Ishikawa (cell line): ENCODE data around the gene MAFF.

ENCODE experiments used
- CEBPB ChIP-seq: IDR thresholded peaks from 2 replicates; pipeline ENCODE4 v1.6.1; 2012
- CREB1 ChIP-seq: IDR thresholded peaks from 2 replicates; pipeline ENCODE4 v1.6.1; 2012; ENCODE audit warnings: low read depth
- EGR1 ChIP-seq: IDR thresholded peaks from 2 replicates; pipeline ENCODE4 v1.6.1; 2012
- EP300 ChIP-seq: IDR thresholded peaks from 2 replicates; pipeline ENCODE4 v1.6.1; 2012; ENCODE audit warnings: borderline replicate concordance
- FOXM1 ChIP-seq: IDR thresholded peaks from 2 replicates; pipeline ENCODE4 v1.6.1; 2012; ENCODE audit warnings: low read depth, borderline replicate concordance
- NFIC ChIP-seq: IDR thresholded peaks from 2 replicates; pipeline ENCODE4 v1.6.1; 2012
- RAD21 ChIP-seq: IDR thresholded peaks from 2 replicates; pipeline ENCODE4 v1.6.1; 2012; ENCODE audit warnings: low read depth
- TAF1 ChIP-seq: IDR thresholded peaks from 2 replicates; pipeline ENCODE4 v1.6.1; 2012; ENCODE audit warnings: low read depth, mild to moderate bottlenecking
- TCF12 ChIP-seq: IDR thresholded peaks from 2 replicates; pipeline ENCODE4 v1.6.1; 2012; ENCODE audit warnings: low read depth
- TEAD4 ChIP-seq: IDR thresholded peaks from 2 replicates; pipeline ENCODE4 v1.6.1; 2012
- YY1 ChIP-seq: IDR thresholded peaks from 2 replicates; pipeline ENCODE4 v1.6.1; 2012; ENCODE audit warnings: low read depth
- ZBTB7A ChIP-seq: IDR thresholded peaks from 2 replicates; pipeline ENCODE4 v1.6.1; 2012; ENCODE audit warnings: low read depth
- TF ChIP-seq, protein P1 (sequence below): IDR thresholded peaks from 2 replicates; pipeline ENCODE4 v1.6.1; 2012
- TF ChIP-seq, protein P2 (sequence below): IDR thresholded peaks from 2 replicates; pipeline ENCODE4 v1.6.1; 2012
- TF ChIP-seq, protein P3 (sequence below): IDR thresholded peaks from 2 replicates; pipeline ENCODE4 v1.6.1; 2012; ENCODE audit warnings: low read depth, mild to moderate bottlenecking

Gene MAFF

DNA sequence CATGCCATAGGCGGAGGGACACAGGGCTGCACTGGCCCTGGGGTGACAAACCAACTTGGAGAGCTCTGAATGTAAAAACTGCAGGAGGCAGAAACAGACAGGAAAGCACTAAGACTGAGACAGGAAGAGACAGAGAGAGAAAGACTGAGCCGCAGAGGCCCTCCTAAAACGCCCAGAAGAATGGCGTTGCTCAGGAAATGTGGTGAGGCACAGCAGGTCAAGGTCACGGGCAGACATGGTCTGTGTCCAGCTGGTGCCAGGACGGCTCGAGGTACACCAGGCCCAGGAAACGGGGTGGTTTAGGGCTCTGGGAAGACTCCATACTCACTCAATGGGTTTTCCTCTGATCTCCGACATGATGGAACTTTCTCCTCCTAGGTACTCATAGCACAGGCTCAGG is 29.1 kb downstream of the MAFF start:
- TF ChIP-seq TCF12, result no peak
- TF ChIP-seq CEBPB, result no peak
- TF ChIP-seq YY1, result no peak
- TF ChIP-seq EP300, result no peak
- no peak for TF ChIP-seq FOXM1
- no peak for TF ChIP-seq ZBTB7A
- TF ChIP-seq, protein P1, sequence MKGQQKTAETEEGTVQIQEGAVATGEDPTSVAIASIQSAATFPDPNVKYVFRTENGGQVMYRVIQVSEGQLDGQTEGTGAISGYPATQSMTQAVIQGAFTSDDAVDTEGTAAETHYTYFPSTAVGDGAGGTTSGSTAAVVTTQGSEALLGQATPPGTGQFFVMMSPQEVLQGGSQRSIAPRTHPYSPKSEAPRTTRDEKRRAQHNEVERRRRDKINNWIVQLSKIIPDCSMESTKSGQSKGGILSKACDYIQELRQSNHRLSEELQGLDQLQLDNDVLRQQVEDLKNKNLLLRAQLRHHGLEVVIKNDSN, result no peak

DNA sequence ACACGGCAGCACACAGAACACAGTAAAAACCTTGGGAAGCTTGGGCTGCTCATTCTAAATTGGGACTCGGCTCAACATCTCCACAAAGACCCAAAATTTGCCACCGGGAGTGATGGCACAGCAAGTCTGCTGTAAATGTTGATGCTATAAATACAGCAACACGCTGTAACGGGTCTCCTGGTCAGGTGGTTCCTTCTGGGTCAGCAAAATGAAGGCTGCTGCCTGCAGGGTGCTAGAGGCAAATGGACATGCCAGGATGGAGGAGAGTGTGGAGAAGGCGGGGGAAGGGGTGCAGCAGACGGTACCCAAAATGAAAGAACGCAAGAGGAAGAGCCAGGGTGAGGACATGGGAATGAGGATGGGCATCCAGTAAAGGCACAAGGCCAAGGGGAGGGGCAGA is 30.4 kb downstream of the MAFF start:
- TF ChIP-seq NFIC (no peak), CEBPB (no peak), TEAD4 (no peak), EGR1 (no peak), TAF1 (no peak), CREB1 (no peak), EP300 (no peak), RAD21 (no peak)
- TF ChIP-seq, protein P2, sequence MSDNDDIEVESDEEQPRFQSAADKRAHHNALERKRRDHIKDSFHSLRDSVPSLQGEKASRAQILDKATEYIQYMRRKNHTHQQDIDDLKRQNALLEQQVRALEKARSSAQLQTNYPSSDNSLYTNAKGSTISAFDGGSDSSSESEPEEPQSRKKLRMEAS, result no peak
- TF ChIP-seq, protein P3, sequence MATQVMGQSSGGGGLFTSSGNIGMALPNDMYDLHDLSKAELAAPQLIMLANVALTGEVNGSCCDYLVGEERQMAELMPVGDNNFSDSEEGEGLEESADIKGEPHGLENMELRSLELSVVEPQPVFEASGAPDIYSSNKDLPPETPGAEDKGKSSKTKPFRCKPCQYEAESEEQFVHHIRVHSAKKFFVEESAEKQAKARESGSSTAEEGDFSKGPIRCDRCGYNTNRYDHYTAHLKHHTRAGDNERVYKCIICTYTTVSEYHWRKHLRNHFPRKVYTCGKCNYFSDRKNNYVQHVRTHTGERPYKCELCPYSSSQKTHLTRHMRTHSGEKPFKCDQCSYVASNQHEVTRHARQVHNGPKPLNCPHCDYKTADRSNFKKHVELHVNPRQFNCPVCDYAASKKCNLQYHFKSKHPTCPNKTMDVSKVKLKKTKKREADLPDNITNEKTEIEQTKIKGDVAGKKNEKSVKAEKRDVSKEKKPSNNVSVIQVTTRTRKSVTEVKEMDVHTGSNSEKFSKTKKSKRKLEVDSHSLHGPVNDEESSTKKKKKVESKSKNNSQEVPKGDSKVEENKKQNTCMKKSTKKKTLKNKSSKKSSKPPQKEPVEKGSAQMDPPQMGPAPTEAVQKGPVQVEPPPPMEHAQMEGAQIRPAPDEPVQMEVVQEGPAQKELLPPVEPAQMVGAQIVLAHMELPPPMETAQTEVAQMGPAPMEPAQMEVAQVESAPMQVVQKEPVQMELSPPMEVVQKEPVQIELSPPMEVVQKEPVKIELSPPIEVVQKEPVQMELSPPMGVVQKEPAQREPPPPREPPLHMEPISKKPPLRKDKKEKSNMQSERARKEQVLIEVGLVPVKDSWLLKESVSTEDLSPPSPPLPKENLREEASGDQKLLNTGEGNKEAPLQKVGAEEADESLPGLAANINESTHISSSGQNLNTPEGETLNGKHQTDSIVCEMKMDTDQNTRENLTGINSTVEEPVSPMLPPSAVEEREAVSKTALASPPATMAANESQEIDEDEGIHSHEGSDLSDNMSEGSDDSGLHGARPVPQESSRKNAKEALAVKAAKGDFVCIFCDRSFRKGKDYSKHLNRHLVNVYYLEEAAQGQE, result no peak
- TF ChIP-seq, protein P1, result no peak

DNA sequence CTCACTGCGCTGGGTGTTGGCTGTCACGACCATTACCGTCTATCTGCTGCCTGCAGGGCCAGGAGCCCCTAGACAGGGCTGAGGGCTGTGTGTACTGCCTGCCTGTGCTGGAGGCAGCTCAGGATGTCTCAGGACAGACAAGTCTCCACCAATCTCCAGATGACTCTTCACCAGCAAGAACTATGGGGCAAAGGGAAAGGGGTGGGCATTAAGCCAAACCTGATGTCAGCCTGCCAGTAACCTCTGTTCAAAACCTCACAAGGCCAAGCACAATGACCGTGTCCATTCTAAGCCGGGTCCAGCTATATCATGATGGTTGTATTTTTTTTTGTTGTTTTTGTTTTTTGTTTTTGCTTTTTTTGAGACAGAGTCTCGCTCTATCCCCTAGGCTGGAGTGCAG is 31.6 kb downstream of the MAFF start:
- TF ChIP-seq NFIC (no peak), FOXM1 (no peak), EP300 (no peak), CEBPB (no peak), ZBTB7A (no peak), TCF12 (no peak), TAF1 (no peak), YY1 (no peak), RAD21 (no peak), EGR1 (no peak), CREB1 (no peak), TEAD4 (no peak)
- TF ChIP-seq, protein P3, result no peak
- TF ChIP-seq, protein P2, result no peak
- TF ChIP-seq, protein P1, result no peak

DNA sequence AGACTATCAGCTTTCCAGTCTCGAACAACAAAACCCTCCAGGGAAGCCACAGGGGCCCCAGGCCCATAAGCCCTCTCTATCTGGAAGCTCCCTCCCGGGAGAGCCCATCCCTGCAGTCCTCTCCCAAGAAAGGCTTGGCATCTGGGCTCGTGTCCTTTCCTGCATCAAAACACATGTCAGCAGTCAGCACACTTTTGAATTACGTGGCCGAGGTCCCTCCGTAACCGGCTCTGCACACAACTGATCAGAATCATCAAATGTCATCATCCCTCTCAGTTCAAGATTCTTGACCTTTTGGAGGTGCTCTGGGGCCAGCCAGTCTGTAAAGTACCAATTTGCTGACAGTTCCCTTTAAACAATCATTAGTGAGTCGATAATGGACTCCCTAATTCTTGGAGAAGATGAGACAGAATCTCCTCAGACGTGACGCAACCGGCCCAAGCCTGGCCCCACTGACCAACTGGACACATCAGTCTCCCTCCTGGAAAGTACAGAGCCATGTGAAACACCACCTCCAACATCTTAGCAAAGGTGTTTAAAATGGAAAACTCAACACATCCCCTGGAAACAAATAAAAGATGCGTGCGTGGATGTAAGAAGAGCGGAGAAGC is 33.6 kb downstream of the MAFF start:
- TF ChIP-seq TEAD4 (no peak), YY1 (no peak), CREB1 (no peak), FOXM1 (no peak), EP300 (no peak), TCF12 (no peak), ZBTB7A (no peak), EGR1 (no peak), TAF1 (no peak), RAD21 (no peak), CEBPB (no peak)
- TF ChIP-seq, protein P2, result no peak
- TF ChIP-seq, protein P3, result no peak
- TF ChIP-seq, protein P1, result no peak
